DMS79 (cell line): ENCODE results near the gene MTRR.
"Not testable (repeated sequence)": the region's sequence is repeated elsewhere in the genome, so short reads cannot be mapped to it uniquely, and the experiment has no call there.

Experiments
- DNase-seq: peaks from one replicate; lab custom pipeline; 2025; lab: John Stamatoyannopoulos, UW

The MTRR gene

DNA sequence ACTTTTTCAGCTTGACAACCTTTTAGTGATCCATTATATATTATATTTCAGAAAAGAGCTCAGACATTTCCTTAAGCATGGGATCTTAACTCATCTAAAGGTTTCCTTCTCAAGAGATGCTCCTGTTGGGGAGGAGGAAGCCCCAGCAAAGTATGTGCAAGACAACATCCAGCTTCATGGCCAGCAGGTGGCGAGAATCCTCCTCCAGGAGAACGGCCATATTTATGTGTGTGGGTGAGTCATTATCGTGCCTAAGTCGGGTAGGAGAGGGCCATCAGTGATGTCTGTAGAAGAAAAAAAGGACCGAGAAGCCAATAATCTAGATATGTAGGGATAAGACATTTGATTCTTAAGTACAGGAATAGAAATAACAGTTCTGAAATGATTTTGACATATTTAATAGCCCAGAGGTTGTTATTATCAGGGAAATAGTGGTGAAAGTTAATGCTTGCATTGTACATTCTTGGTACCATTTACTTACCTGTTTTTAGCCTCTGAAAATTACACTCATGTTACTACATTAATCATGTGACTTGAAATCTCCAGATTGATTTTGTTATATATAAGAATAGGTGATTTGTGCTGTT lies 28.2 kb downstream of the MTRR start:
- DNase-seq = no peak

DNA sequence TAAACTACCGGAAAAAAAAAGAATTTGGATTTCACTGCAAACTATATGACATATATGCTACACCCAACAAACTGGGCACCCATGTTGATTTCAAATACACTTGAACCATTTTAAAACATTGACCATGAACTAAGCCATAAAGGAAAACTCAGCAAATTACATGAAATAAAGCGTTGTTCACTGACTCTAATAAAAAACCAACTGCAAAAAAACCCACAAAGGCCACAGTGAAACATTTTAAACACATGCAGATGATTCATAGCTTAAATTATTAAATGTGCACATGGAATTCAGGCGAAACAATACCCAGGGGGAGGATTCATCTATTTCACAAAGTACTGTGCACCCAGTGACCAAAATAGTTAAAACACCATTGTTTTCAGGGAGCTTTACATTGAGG lies 33.3 kb downstream of the MTRR start:
- DNase-seq = no peak

DNA sequence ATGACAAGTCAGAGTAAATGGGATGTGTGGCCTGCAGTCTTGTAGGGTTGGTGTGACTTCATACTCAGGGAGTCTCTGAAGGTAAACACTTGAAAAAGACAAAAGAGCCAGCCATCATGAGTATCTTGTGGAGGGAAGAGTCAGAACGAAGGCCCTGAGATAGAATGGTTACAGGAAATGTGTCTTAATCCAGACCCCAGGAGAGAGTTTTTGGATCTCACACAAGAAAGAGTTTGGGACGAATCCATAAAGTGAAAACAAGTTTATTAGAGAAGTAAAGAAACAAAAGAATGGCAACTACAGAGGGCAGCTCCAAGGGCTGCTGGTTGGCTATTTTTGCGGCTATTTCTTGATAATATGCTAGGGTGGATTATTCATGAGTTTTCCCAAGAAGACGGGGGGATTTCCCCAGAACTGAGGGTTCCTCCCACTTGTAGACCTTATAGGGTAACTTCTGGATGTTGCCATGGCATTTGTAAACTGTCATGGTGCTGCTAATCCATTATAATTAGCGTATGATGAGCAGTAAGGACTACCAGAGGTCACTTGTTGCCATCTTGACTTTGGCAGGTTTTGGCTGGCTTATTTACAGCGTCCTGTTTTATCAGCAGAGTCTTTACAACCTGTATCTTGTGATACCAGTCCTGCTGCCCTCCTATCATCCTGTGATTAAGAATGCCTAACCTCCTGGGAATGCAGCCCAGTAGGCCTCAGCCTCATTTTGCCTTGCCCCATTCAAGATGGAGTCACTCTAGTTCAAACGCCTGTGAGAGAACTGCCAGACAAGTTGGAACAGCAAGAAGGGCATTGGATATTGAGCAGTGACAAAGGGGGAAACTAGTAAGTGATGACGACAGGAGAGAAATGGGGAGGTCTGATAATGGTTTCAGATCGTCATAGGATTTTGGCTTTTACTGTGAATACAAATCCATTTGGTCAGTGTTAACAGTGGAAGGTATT lies 34.0 kb downstream of the MTRR start:
- no peak for DNase-seq

DNA sequence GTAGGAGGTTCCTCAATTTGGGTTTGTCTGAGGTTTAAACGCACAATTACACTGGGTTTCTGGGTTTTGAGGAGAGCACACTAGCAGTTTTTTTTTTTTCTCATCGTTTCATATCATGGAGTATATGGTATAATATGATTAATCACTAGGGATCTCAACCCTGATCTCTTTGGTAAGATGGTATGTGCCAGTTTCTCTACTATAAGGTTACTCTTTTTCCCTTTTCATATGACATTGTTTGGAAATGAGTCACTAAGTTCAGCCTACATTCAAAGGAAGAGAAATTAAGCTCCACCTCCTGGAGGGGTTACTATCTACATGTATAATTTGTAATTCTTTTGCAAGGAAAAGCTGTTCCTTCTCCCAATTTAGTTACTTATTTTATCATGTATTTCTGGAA lies 35.2 kb downstream of the MTRR start:
- no peak for DNase-seq

DNA sequence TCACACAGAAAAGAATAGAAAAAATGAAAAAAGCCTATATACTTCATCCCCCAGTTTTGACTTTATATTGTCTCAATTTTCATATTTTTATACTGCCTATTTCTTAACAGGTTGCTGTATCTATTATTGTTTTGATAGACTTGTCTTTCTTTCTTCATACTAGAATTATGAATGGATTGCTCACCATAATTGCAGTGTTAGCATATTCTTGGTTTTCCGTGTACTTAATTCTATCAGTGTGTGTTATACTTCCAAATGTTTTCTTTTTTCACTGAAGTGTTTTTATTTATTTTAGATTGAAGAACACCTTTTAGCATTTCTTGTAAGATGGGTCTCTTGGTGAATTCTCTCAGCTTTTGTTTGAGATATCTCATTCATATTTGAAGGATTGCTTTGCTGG lies 38.7 kb downstream of the MTRR start:
- no peak for DNase-seq

DNA sequence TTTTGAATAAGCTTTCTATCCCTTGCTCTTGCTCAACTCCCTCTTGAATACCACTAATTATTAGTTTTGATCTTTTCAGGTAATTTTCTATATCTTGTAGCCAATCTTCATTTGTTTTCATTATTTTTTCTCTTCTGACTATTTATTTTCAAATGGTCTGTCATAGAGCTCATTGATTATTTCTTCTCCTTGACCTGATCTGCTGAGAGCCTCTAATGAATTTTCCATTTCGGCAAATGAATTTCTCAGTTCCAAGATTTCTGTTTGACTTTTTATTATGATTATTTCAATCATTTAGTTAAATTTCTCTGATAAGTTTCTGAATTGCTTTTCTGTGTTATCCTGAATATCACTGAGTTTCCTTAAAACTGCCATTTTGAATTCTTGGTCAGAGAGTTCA lies 39.4 kb downstream of the MTRR start:
- no peak for DNase-seq

DNA sequence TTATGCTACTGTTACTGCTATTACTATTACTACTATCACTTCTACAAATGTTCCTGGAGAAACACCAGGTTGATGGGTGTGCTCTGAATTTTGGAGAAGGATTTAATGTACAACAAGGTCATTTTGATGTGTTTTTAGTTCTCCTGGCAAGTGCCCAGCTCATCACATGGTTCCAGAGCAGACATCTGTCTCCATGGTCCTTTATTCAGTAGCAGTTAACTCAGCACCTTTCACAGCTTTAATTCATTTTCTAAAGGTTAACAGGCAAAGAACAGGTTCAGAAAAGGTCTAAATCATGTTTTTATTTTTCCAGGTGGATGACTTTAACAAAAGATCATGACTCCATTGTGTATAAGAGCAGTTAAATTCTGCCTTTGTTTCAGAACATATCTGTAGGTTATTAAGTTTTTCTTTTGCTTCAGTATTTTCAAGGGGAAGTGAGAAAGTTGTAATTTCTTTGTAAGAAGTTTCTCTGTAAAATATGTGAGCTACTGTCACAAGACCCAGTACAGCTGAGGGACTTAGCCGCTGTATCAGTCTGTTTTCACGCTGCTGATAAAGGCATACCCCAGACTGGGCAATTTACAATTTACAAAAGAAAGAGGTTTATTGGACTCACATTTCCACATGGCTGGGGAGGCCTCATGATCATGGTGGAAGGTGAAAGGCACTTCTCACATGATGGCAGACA lies 41.9 kb downstream of the MTRR start:
- DNase-seq = no peak

DNA sequence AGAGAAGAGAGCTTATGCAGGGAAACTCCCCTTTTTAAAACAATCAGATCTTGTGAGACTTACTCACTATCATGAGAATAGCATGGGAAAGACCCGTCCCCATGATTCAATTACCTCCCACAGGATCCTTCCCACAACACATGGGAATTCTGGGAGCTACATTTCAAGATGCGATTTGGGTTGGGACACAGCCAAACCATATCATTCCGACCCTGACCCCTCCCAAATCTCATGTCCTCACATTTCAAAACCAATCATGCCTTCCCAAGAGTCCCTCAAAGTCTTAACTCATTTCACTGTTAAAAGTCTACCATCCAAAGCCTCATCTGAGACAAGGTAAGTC lies 42.5 kb downstream of the MTRR start:
- not testable (repeated sequence) for DNase-seq

DNA sequence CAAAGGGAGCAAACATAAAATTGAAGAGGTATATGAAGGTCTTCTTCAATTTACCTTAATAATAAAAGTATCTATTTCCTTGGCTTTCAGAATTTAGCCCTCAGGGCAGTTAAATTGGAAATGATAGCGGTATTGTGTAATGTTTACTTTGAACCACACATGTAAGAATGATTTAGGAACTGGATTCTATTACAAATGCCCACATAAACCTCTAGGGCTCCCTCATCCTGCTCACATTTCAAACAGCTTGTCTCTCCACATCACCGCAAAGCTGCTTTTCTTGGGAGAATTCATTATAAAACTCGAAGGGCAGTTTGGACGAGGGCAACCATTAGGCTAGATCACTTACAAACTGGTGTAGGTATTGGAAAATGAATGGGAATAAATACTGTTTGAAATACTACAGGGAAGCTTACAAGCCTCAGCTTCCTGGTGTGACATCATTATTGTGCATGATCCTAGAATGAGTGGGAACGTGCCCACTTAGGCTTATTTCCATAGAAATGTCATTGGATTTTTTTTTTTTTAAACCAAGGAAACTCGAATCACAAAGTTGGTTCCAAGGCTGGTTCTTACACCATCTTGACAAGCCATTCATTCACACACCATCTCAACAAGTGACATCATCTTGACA lies 47.3 kb downstream of the MTRR start:
- DNase-seq = no peak

DNA sequence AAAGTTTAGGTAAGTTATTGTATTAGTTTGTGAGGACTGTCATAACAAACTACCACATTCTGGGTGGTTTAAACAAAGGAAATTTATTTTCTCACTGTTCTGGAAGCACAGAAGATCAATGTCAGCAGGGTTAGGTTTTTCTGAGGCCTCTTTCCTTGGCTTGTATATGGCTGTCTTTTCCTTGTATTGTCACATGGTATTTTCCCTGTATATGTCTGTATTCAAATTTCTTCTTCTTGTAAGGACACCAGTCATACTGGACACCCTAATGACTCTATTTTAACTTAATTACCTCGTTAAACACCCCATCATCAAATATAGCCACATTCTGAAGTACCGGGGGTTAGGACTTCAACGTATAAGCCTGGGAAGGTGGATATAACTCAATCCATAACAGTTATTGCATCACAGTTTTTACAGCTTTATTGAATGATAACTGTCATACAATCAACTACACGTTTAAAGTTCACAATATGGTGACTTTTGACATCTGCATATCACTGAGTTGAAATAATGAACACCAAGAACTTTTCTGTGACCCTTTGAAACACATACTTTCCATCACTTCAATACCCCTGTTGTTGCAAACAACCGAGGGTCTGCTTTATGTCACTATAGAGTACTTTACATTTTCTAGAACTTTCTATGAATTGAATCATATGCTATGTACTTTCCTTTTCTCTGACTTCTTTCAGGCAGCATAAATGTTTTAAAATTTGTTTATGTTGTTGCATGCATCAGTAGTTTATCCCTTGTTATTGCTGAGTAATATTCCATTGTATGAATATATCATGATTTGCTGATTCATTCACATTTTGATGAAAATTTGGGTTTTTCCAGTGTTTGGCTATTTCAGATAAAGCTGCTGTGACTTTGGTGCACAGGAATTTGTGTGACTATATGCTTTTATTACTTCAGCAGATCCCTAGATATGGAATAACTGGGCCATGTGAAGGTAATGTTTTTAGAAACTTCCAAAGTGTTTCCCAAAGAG lies 48.5 kb downstream of the MTRR start:
- no peak for DNase-seq

DNA sequence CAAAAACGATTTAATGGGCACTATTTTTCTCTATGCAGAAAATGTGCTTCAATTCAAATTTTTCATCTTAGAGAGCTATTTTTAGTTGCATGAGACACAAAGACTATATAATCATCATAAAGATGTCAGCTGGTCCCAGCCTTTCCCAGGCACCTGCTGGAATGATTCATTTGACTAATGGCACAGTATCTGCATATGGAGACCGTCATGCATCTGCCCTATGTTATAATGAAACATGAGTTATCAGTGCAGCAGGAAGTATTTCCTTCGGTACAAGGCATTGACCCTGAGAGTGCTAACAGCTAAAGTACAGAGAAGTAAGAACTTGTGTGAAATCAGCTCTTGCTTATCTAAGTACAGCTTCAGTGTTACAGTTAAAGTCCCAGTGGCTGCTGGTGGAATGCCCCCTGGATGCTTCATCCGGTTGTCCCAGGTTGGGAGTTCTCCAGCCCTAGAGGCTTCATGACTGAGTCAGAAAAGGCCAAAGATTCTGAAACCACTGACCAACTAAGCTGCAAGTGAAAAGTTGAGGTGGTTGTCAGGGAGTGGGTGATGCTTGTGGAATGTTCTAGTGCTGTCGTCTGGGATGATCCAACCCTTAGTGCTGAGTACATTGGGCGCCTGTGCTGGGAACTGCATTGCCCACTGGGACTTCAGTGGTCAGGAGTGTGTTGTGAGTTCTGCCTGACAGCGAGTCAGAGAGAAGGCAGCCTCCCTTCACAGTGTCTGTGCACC lies 57.2 kb downstream of the MTRR start:
- DNase-seq = no peak

DNA sequence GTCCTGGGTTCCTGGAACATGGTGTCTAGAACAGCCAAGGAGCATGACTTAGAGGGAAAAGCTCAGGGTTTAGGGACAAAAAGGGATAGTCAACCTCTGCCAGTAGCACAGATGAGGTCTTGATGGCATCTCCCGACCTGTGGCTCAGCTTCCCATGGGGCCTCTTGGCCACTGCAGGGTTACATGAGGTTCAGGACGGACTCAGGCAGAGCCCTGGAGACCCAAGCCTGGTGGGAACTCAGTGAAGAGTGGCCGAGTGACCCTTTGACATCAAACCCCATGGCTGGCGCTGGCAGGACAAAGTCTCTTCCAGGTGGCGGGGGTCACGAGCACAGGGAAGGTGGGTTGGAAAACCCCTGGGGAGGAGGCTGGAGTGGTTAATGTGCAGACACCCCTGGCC lies 57.8 kb downstream of the MTRR start:
- no peak for DNase-seq

DNA sequence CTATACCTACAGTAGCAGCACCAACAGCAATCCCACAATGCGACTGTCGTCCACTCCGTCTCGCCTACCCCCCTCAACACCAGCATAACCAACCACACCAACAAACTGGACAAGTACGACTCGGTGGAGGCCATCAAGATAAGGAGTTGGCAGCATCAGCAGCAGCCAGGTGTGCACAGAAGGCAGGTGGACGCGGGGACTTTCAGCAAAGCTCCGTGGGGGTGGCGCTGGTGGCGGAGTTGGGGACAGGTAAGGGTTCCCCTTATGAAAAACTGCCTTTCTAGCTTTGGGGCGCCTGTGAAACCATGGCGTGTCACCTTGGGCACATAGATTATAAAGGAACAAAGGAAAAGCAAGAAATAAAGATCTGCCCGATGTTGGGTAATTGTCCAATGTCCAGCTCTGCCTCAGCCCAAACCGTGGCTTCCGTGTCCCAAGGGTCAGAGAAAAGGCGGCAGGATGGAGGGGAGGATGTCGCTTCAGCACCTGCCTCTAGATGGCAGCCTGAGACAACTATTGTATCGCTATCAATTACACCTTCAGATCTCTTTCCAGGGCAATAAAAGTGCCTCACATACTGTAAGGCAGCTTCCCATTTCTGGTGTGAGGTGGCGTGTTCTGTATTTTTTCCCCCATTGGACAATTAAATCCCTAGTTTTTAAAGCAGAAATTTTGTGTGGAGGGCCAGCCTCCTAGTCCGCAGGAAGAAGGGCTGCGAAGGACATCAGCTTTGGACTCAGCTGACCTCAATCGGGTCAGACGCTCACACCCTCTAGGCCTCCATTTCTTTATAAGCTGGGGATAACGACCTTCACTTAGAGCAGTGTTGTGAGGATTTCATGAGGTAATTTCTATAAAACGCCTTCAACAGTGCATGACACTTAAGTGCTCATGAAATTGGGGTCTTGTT lies 58.8 kb downstream of the MTRR start:
- peak; percentile 90 for DNase-seq

DNA sequence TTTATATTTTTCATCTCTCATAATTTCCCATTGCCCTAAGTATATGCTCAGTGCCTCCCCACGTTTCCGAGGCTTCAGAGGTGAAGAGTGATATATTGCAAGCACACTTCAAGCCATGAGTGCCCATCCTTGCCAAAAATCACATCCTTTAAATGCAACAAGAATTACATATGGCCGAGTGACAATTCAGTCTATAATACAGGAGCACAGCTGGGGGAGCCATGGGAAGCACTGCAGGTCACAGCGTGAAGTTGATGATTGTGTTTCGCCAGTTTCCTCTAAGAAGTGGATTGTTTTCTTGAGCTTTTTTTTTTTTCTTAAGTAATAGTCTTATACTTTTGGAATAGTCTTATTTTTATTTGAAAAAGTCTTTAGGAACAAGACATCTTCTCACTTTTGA lies 61.1 kb downstream of the MTRR start:
- DNase-seq = peak; percentile 73

DNA sequence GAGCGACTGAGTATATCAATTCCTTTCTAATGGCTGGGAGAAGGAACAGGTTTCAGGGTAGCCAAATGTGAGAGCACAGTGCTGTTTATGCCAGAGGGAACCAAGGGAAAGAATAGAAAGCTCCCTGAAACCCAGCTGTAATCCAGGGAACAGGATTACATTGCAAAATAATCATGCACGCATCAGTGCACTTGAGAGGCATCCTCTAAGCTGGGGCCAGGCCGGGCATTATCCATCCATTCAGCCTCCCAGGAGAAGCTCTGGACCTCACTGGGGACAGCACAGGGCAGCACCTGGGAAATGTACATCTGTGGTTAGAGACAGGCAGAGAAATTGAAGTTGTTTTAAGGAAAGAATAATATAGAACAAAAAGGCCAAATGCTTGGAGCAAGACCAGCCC lies 72.7 kb downstream of the MTRR start:
- peak; percentile 51 for DNase-seq

DNA sequence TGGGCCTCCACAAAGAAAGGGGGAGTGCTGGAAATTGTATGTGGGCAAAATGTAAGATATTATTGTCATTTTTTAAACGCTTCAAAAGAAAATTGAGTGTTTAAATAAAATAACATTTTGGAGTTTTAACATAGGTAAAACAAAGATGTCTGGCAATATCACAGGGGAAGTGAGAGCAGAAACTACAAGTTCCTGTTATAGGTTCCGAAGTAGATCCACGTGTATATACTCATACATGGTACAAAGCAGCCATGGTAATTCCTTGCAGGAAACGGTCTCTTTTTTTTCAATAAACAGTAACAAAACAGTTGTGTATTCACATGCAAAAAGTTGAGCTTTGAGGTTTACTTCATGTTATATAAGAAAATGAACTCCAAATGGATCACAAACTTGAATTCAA lies 78.4 kb downstream of the MTRR start:
- DNase-seq = no peak
